Activated CD8-positive, alpha-beta memory T cell treated with anti-CD3 and anti-CD28 coated beads, Interleukin-2, amount 50 U/mL, for 1 hour (primary cell): ENCODE results near the gene ABLIM2.

Experiments used
- DNase-seq: peaks from one replicate; pipeline ENCODE4 v3.0.0-alpha.2; 2020; ENCODE audit errors: extremely low read depth

The ABLIM2 gene

GRCh38 chr4:8070736-8071718 lies 87.6 kb downstream of the ABLIM2 start:
- no peak for DNase-seq

GRCh38 chr4:8069102-8069752 lies 89.4 kb downstream of the ABLIM2 start:
- DNase-seq: no peak

GRCh38 chr4:8067945-8068896 lies 90.4 kb downstream of the ABLIM2 start:
- no peak for DNase-seq

GRCh38 chr4:8067274-8067936 lies 91.2 kb downstream of the ABLIM2 start:
- no peak for DNase-seq

GRCh38 chr4:8066336-8066931 lies 92.2 kb downstream of the ABLIM2 start:
- no peak for DNase-seq

- no peak for DNase-seq
These were observed 94.5 kb downstream of the ABLIM2 start for GRCh38 chr4:8063974-8064563.

- no peak for DNase-seq
These were observed 97.0 kb downstream of the ABLIM2 start for GRCh38 chr4:8061573-8061972.

- no peak for DNase-seq
These were observed 97.5 kb downstream of the ABLIM2 start for GRCh38 chr4:8061145-8061544.

- DNase-seq: no peak
These were observed 98.0 kb downstream of the ABLIM2 start for GRCh38 chr4:8060632-8061031.

- no peak for DNase-seq
These were observed 100.6 kb downstream of the ABLIM2 start for GRCh38 chr4:8058031-8058479.

- no peak for DNase-seq
These were observed 103.4 kb downstream of the ABLIM2 start for GRCh38 chr4:8055206-8055605.

- DNase-seq: no peak
These were observed 104.7 kb downstream of the ABLIM2 start for GRCh38 chr4:8053688-8054449.

GRCh38 chr4:8052160-8052691 lies 106.4 kb downstream of the ABLIM2 start:
- no peak for DNase-seq

- no peak for DNase-seq
These were observed 107.0 kb downstream of the ABLIM2 start for GRCh38 chr4:8051644-8052043.

GRCh38 chr4:8050555-8051206 lies 107.9 kb downstream of the ABLIM2 start:
- no peak for DNase-seq

- no peak for DNase-seq
These were observed 108.4 kb downstream of the ABLIM2 start for GRCh38 chr4:8050180-8050554.

- DNase-seq: no peak
These were observed 109.5 kb downstream of the ABLIM2 start for GRCh38 chr4:8048856-8049676.
